Activated naive CD4-positive, alpha-beta T cell treated with anti-CD3 and anti-CD28 coated beads, Interleukin-2, amount 10 ng/mL, durations not matched to agents 7 days and 5 days (primary cell): ENCODE results near the gene IL17REL.
A peak's percentile ranks its signal among the peaks of the same experiment; 100 is the strongest.

Experiments used
- CTCF ChIA-PET: fragments of 350-600 bp; sonication (Branson Sonifier 250); formaldehyde crosslinking; loops from one replicate; lab custom pipeline; 2021; ENCODE audit warnings: antibody characterized with exemption; lab: Charles Lee
- DNase-seq: peaks from one replicate; pipeline ENCODE4 v3.0.0-alpha.2; 2020
- H3K27ac Mint-ChIP-seq: one replicate; pipeline ENCODE4 v1.8.0; 2021; ENCODE audit warnings: mild to moderate bottlenecking, moderate library complexity, mixed read lengths
- H3K27me3 Mint-ChIP-seq: one replicate; pipeline ENCODE4 v1.8.0; 2021; ENCODE audit warnings: mild to moderate bottlenecking, mixed read lengths
- H3K36me3 Mint-ChIP-seq: one replicate; pipeline ENCODE4 v1.8.0; 2021; ENCODE audit warnings: mixed read lengths
- H3K4me1 Mint-ChIP-seq: one replicate; pipeline ENCODE4 v1.8.0; 2021; ENCODE audit warnings: mixed read lengths
- H3K4me3 Mint-ChIP-seq: one replicate; pipeline ENCODE4 v1.8.0; 2021; ENCODE audit warnings: mild to moderate bottlenecking, moderate library complexity, mixed read lengths
- H3K9me3 Mint-ChIP-seq: one replicate; pipeline ENCODE4 v1.8.0; 2021; ENCODE audit warnings: mixed read lengths

IL17REL gene

DNA sequence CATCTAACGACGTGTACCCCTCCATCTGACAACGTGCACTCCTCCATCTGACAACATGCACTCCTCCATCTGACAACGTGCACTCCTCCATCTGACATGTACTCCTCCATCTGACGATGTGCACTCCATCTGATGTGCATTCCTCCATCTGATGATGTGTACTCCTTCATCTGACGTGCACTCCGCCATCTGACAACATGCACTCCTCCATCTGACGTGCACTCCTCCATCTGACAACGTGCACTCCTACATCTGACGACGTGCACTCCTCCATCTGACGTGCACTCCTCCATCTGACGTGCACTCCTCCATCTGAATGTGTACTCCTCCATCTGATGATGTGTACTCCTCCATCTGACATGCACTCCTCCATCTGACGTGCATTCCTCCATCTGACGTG lies 8.0 kb upstream of the IL17REL start:
- H3K9me3 Mint-ChIP-seq: no peaks in the 10 kb centered on the region
- CTCF ChIA-PET: no interaction called here
- DNase-seq: no peak
- peaks cover 30% of the 10 kb centered on the region for H3K4me1 Mint-ChIP-seq
- peaks cover 8% of the 10 kb centered on the region for H3K27me3 Mint-ChIP-seq
- no peak overlapping the region for H3K27ac Mint-ChIP-seq
- H3K36me3 Mint-ChIP-seq: no peaks in the 10 kb centered on the region
- H3K4me3 Mint-ChIP-seq: no peak overlapping the region

- CTCF ChIA-PET: no interaction called here
- Mint-ChIP-seq H3K9me3 (no peaks in the 10 kb centered on the region), H3K36me3 (no peaks in the 10 kb centered on the region), H3K4me3 (no peak overlapping the region), H3K27me3 (peaks cover 15% of the 10 kb centered on the region), H3K27ac (no peak overlapping the region), H3K4me1 (peaks cover 30% of the 10 kb centered on the region)
- no peak for DNase-seq
Measured at GRCh38 chr22:50019316-50019715, 6.8 kb upstream of the IL17REL start.

- Mint-ChIP-seq H3K27me3 (peaks cover 20% of the 10 kb centered on the region), H3K27ac (no peak overlapping the region)
- no peak for DNase-seq
Measured at GRCh38 chr22:50018608-50019285, 6.2 kb upstream of the IL17REL start.

GRCh38 chr22:50017701-50018224 lies 5.2 kb upstream of the IL17REL start:
- H3K4me1 Mint-ChIP-seq: peaks cover 30% of the 10 kb centered on the region
- CTCF ChIA-PET: interaction anchor here (1.0 kb wide), 1 partner anchor 86 kb away, joined by 5 read pairs; no protein-coding TSS in a partner anchor
- H3K9me3 Mint-ChIP-seq: no peaks in the 10 kb centered on the region
- peaks cover 30% of the 10 kb centered on the region for H3K27me3 Mint-ChIP-seq
- H3K27ac Mint-ChIP-seq: peak overlapping the region; percentile 63
- no peak overlapping the region for H3K4me3 Mint-ChIP-seq
- H3K36me3 Mint-ChIP-seq: no peaks in the 10 kb centered on the region
- no peak for DNase-seq

More at GRCh38 chr22:50018608-50019285, 6.2 kb upstream of the IL17REL start:
- peaks cover 30% of the 10 kb centered on the region for H3K4me1 Mint-ChIP-seq
- H3K9me3 Mint-ChIP-seq: no peaks in the 10 kb centered on the region
- H3K4me3 Mint-ChIP-seq: no peak overlapping the region
- CTCF ChIA-PET: interaction anchor here (1.0 kb wide), 1 partner anchor 87 kb away, joined by 5 read pairs; no protein-coding TSS in a partner anchor
- H3K36me3 Mint-ChIP-seq: no peaks in the 10 kb centered on the region

DNA sequence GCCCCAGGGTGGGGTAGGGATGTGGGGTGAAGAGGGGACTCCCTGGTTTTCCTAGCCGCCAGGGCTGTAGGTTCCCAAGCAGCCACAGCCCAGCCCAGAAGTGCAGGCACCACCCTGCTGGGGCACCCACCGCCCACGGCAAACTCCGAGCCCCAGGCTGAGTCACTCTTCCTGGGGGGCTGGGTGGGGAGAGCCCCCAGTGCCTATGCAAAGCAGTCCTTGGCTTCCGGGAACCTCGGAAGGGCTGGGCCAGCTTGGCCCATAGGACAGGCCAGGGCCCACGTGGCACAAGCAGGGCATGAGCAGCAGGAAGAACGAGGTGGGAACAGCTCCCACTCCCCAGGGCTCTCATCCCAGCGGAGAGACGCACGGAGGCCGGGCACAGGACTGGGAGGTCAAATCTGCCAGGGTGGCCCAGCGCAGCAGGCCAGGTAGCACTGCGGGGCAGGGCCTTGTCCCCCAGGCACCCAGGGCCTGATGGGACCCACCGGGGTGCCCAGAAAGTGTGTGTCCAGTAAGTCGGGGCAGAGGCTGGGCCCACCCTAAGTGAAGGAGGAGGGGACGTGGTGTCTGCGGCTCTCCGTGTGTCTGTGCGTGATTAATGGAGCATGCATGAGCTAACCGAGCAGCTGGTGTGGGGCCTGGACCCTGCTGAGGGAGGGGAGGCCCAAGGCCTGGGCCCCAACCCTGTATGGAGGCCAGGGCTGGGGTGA lies 4.6 kb upstream of the IL17REL start:
- peaks cover 30% of the 10 kb centered on the region for H3K4me1 Mint-ChIP-seq
- no peaks in the 10 kb centered on the region for H3K36me3 Mint-ChIP-seq
- peaks cover 36% of the 10 kb centered on the region for H3K27me3 Mint-ChIP-seq
- DNase-seq: no peak
- no peak overlapping the region for H3K4me3 Mint-ChIP-seq
- peak overlapping the region; percentile 63 for H3K27ac Mint-ChIP-seq
- H3K9me3 Mint-ChIP-seq: no peaks in the 10 kb centered on the region
- CTCF ChIA-PET: no interaction called here

- no peaks in the 10 kb centered on the region for H3K36me3 Mint-ChIP-seq
- H3K27me3 Mint-ChIP-seq: peaks cover 43% of the 10 kb centered on the region
- no peaks in the 10 kb centered on the region for H3K9me3 Mint-ChIP-seq
- no peak overlapping the region for H3K4me3 Mint-ChIP-seq
- DNase-seq: no peak
- H3K27ac Mint-ChIP-seq: no peak overlapping the region
- H3K4me1 Mint-ChIP-seq: peaks cover 36% of the 10 kb centered on the region
- CTCF ChIA-PET: no interaction called here
Measured at GRCh38 chr22:50016308-50016987, 3.9 kb upstream of the IL17REL start.

- H3K27me3 Mint-ChIP-seq: peaks cover 49% of the 10 kb centered on the region
- H3K4me3 Mint-ChIP-seq: no peak overlapping the region
- no peaks in the 10 kb centered on the region for H3K36me3 Mint-ChIP-seq
- no peak overlapping the region for H3K27ac Mint-ChIP-seq
- CTCF ChIA-PET: no interaction called here
- H3K4me1 Mint-ChIP-seq: peaks cover 39% of the 10 kb centered on the region
- no peaks in the 10 kb centered on the region for H3K9me3 Mint-ChIP-seq
- no peak for DNase-seq
Measured at GRCh38 chr22:50015451-50016307, 3.1 kb upstream of the IL17REL start.

GRCh38 chr22:50014655-50015401 lies 2.3 kb upstream of the IL17REL start:
- Mint-ChIP-seq H3K4me3 (no peak overlapping the region), H3K4me1 (peaks cover 39% of the 10 kb centered on the region), H3K27me3 (peaks cover 57% of the 10 kb centered on the region), H3K9me3 (no peaks in the 10 kb centered on the region), H3K27ac (no peak overlapping the region), H3K36me3 (no peaks in the 10 kb centered on the region)
- DNase-seq: no peak
- CTCF ChIA-PET: interaction anchor here (1.5 kb wide), 1 partner anchor 84 kb away, joined by 4 read pairs; no protein-coding TSS in a partner anchor

DNA sequence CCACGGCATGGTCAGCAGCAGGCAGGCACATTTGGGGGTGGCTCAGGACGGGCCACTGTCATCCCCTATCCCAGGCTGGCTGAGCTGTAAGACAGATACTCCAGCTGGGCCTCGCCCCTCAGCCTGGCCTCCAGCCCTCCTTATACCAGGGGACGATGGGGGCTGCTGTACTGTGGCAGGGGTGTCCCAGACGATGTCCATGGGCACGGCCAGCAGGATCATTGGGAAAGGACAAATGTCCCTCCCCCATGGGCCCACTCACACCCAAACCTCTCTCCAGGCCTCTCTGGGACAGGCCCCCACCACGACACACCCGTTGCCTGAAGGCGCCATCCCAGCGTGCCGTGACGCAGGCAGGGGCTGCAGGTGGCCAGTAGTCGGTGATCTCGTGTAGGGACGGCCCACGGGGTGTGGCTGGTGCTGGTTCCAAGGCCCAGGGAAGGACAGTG lies 1.5 kb upstream of the IL17REL start:
- CTCF ChIA-PET: interaction anchor here (0.9 to 1.5 kb wide), 2 partner anchors 13 to 83 kb away, joined by 3 to 4 read pairs; no protein-coding TSS in a partner anchor
- Mint-ChIP-seq H3K36me3 (no peaks in the 10 kb centered on the region), H3K9me3 (no peaks in the 10 kb centered on the region), H3K27ac (no peak overlapping the region), H3K4me1 (peaks cover 37% of the 10 kb centered on the region), H3K4me3 (no peak overlapping the region), H3K27me3 (peaks cover 62% of the 10 kb centered on the region)
- DNase-seq: no peak

DNA sequence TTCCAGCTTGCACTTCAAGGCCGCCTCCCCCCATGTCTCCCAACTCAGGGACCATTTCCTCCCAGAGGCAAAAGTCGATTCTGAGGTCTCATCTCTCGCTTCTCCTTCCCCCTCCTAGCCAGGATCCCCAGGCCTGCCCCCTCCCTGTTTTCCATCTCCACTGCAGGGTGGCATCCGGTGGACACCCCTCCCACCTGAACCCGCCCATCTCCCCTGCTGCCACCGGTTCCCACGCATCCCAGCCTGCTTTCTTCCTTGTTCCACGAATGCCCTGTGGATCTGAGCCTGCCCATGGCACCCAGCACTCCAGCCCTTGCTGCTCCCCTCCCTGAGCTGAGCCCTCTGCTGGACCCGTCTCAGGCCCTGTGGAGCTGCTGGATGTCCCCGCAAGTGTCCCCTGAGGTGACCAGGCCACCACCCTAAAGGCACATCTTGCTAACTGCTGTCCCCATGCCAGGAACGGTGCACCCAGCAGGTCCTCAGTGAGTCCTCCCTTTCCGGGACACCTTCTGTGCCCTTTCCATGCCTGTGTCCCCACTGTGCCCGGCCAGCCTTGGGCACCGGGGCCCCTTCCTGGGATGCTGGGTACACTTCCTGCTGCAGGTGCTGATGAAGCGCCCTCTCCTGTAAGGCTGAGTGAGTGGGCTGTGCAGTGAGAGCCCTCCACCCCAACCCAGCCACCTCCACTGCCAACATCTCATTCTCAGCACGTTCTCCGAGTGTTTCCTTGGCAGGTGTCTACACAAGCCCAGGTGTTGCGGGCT lies 936 bp downstream of the IL17REL start:
- no peak for DNase-seq
- H3K36me3 Mint-ChIP-seq: no peaks in the 10 kb centered on the region
- H3K27me3 Mint-ChIP-seq: peaks cover 71% of the 10 kb centered on the region
- peaks cover 17% of the 10 kb centered on the region for H3K4me1 Mint-ChIP-seq
- no peaks in the 10 kb centered on the region for H3K9me3 Mint-ChIP-seq
- H3K4me3 Mint-ChIP-seq: no peak overlapping the region
- H3K27ac Mint-ChIP-seq: no peak overlapping the region
- CTCF ChIA-PET: interaction anchor here (0.9 kb wide), 1 partner anchor 19 kb away, joined by 3 read pairs; no protein-coding TSS in a partner anchor

GRCh38 chr22:50010676-50011446 lies 1.7 kb downstream of the IL17REL start:
- no peaks in the 10 kb centered on the region for H3K9me3 Mint-ChIP-seq
- no peaks in the 10 kb centered on the region for H3K36me3 Mint-ChIP-seq
- peaks cover 69% of the 10 kb centered on the region for H3K27me3 Mint-ChIP-seq
- CTCF ChIA-PET: interaction anchor here (0.6 to 0.9 kb wide), 2 partner anchors 20 to 56 kb away, joined by 3 to 4 read pairs; no protein-coding TSS in a partner anchor
- H3K4me1 Mint-ChIP-seq: peaks cover 11% of the 10 kb centered on the region
- no peak overlapping the region for H3K27ac Mint-ChIP-seq
- H3K4me3 Mint-ChIP-seq: no peak overlapping the region
- DNase-seq: no peak
